Measurements from ENCODE around the gene NDUFB3. TPM values are rescaled to one million over a fixed set of nuclear protein-coding genes. Genes with fewer than 3 reads are reported as not detected.

NDUFB3 gene
- total and polyA plus RNA-seq, 10 of the 15 experiments (the other 5 are each of a cell fraction or from before 2014, with no cell fraction given), result 115 to 1,059 (median 187) TPM

DNA sequence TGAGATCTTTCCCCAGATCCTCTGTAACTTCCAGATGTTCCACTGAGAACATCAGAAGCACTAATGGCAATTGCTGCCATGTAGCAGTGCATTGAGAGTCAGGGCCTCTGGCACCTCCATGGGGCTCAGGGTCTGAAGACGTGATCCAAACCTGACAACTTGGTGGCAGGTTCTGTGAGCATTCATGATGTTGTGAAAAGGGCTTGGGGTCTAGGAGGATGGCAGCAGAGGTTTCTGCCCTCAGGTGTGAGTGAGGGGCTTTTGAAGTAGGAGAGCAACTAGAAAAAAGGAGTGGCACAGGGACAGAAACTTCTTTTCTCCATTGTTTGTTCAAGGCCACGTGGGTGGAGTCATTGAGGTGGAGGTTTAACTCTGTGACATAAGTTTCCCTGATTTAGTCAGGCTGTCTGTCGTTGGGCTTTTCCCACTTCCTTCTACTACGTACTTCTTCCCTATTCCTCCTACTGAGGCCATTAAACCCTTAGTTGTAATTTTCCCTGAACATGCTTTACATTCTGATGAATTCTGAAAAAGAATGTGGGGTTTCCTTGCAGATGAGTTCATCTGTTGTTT, 57.2 kb downstream of the NDUFB3 start (continued):
- peak; percentile 93 for TF ChIP-seq MTA3 (IDR thresholded peaks at IDR 0.05; ENCODE audit: borderline replicate concordance, low read length)
- TF ChIP-seq SRF (IDR thresholded peaks at IDR 0.05; ENCODE audit: low read depth in 2 of 2, low read length in 2 of 2), result 0 out of 4 replicates have a peak, but pooled peaks of 1 of the 2 experiments have one; percentile 43
- TF ChIP-seq ZNF274 (IDR thresholded peaks at IDR 0.05; ENCODE audit: insufficient read depth, insufficient read length), result no peak
- TF ChIP-seq MXI1 (IDR thresholded peaks at IDR 0.05; ENCODE audit: low read depth, low read length), result peak; percentile 82
- peak; percentile 98 for TF ChIP-seq NFIC (IDR thresholded peaks at IDR 0.05; ENCODE audit: low read depth, low read length)
- no peak for TF ChIP-seq NRF1 (conservative IDR thresholded peaks at IDR 0.05; ENCODE audit: low read depth, low read length)
- peak; percentile 93 to 95 for TF ChIP-seq IKZF2 (IDR thresholded peaks at IDR 0.05)
- no peak for TF ChIP-seq CBX5 (IDR thresholded peaks at IDR 0.05; ENCODE audit: low read depth)
- no peak for TF ChIP-seq RCOR1 (conservative IDR thresholded peaks at IDR 0.05; ENCODE audit: low read depth, low read length)
- peak; percentile 90 for TF ChIP-seq JUNB (IDR thresholded peaks at IDR 0.05)
- TF ChIP-seq CBX3 (IDR thresholded peaks at IDR 0.05; ENCODE audit: borderline replicate concordance, low read depth), result no peak
- no peak for TF ChIP-seq SP1 (IDR thresholded peaks at IDR 0.05; ENCODE audit: low read depth, low read length)
- TF ChIP-seq NFXL1 (IDR thresholded peaks at IDR 0.05; ENCODE audit: borderline replicate concordance), result no peak
- TF ChIP-seq ETV6 (conservative IDR thresholded peaks at IDR 0.05 in 1 of 2, IDR thresholded peaks at IDR 0.05 in 1 of 2; ENCODE audit: borderline replicate concordance in 1 of 2, low read depth in 1 of 2), result peak in 1 of 2 experiments; percentile 96; a peak in 2 of 4 replicates
- no peak for TF ChIP-seq SMC3 (IDR thresholded peaks at IDR 0.05; ENCODE audit: borderline replicate concordance, low read length)
- TF ChIP-seq, protein P1, sequence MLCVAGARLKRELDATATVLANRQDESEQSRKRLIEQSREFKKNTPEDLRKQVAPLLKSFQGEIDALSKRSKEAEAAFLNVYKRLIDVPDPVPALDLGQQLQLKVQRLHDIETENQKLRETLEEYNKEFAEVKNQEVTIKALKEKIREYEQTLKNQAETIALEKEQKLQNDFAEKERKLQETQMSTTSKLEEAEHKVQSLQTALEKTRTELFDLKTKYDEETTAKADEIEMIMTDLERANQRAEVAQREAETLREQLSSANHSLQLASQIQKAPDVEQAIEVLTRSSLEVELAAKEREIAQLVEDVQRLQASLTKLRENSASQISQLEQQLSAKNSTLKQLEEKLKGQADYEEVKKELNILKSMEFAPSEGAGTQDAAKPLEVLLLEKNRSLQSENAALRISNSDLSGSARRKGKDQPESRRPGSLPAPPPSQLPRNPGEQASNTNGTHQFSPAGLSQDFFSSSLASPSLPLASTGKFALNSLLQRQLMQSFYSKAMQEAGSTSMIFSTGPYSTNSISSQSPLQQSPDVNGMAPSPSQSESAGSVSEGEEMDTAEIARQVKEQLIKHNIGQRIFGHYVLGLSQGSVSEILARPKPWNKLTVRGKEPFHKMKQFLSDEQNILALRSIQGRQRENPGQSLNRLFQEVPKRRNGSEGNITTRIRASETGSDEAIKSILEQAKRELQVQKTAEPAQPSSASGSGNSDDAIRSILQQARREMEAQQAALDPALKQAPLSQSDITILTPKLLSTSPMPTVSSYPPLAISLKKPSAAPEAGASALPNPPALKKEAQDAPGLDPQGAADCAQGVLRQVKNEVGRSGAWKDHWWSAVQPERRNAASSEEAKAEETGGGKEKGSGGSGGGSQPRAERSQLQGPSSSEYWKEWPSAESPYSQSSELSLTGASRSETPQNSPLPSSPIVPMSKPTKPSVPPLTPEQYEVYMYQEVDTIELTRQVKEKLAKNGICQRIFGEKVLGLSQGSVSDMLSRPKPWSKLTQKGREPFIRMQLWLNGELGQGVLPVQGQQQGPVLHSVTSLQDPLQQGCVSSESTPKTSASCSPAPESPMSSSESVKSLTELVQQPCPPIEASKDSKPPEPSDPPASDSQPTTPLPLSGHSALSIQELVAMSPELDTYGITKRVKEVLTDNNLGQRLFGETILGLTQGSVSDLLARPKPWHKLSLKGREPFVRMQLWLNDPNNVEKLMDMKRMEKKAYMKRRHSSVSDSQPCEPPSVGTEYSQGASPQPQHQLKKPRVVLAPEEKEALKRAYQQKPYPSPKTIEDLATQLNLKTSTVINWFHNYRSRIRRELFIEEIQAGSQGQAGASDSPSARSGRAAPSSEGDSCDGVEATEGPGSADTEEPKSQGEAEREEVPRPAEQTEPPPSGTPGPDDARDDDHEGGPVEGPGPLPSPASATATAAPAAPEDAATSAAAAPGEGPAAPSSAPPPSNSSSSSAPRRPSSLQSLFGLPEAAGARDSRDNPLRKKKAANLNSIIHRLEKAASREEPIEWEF (IDR thresholded peaks at IDR 0.05; ENCODE audit: insufficient replicate concordance, low read depth, low read length), result no peak
- TF ChIP-seq, protein P2, sequence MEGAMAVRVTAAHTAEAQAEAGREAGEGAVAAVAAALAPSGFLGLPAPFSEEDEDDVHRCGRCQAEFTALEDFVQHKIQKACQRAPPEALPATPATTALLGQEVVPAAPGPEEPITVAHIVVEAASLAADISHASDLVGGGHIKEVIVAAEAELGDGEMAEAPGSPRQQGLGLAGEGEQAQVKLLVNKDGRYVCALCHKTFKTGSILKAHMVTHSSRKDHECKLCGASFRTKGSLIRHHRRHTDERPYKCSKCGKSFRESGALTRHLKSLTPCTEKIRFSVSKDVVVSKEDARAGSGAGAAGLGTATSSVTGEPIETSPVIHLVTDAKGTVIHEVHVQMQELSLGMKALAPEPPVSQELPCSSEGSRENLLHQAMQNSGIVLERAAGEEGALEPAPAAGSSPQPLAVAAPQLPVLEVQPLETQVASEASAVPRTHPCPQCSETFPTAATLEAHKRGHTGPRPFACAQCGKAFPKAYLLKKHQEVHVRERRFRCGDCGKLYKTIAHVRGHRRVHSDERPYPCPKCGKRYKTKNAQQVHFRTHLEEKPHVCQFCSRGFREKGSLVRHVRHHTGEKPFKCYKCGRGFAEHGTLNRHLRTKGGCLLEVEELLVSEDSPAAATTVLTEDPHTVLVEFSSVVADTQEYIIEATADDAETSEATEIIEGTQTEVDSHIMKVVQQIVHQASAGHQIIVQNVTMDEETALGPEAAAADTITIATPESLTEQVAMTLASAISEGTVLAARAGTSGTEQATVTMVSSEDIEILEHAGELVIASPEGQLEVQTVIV (IDR thresholded peaks at IDR 0.05; ENCODE audit: borderline replicate concordance, partially characterized antibody), result no peak
- no peak for TF ChIP-seq CBFB (IDR thresholded peaks at IDR 0.05; ENCODE audit: low read depth)
- TF ChIP-seq YBX1 (IDR thresholded peaks at IDR 0.05), result no peak
- TF ChIP-seq ZNF384 (IDR thresholded peaks at IDR 0.05; ENCODE audit: borderline replicate concordance, low read depth, low read length), result no peak
- TF ChIP-seq POLR2A (IDR thresholded peaks at IDR 0.05; ENCODE audit: low read depth, low read length), result no peak; the same call in 1 of the 2 replicates
- no peak for TF ChIP-seq ZNF622 (IDR thresholded peaks at IDR 0.05)
- no peak for TF ChIP-seq TAF1 (IDR thresholded peaks at IDR 0.05; ENCODE audit: borderline replicate concordance, low read depth, low read length)
- TF ChIP-seq EZH2 (IDR thresholded peaks at IDR 0.05; ENCODE audit: borderline replicate concordance, control insufficient read depth, low read depth, low read length), result no peak
- no peak for TF ChIP-seq ZZZ3 (IDR thresholded peaks at IDR 0.05; ENCODE audit: control insufficient read depth, insufficient read length, low read depth)
- peak; percentile 72; the same call in 1 of the 2 replicates for TF ChIP-seq BCL11A (IDR thresholded peaks at IDR 0.05; ENCODE audit: low read depth, low read length)
